Inferior parietal cortex (tissue), 1 donor: ENCODE data around the gene AQP10.
A peak's percentile ranks its signal among the peaks of the same experiment; 100 is the strongest.
"Not testable (repeated sequence)": the region's sequence is repeated elsewhere in the genome, so short reads cannot be mapped to it uniquely, and the experiment has no call there.

Experiments
- DNase-seq: peaks from one replicate; pipeline ENCODE4 v3.0.0-alpha.2; 2016; ENCODE audit errors: extremely low spot score

AQP10 gene

DNA sequence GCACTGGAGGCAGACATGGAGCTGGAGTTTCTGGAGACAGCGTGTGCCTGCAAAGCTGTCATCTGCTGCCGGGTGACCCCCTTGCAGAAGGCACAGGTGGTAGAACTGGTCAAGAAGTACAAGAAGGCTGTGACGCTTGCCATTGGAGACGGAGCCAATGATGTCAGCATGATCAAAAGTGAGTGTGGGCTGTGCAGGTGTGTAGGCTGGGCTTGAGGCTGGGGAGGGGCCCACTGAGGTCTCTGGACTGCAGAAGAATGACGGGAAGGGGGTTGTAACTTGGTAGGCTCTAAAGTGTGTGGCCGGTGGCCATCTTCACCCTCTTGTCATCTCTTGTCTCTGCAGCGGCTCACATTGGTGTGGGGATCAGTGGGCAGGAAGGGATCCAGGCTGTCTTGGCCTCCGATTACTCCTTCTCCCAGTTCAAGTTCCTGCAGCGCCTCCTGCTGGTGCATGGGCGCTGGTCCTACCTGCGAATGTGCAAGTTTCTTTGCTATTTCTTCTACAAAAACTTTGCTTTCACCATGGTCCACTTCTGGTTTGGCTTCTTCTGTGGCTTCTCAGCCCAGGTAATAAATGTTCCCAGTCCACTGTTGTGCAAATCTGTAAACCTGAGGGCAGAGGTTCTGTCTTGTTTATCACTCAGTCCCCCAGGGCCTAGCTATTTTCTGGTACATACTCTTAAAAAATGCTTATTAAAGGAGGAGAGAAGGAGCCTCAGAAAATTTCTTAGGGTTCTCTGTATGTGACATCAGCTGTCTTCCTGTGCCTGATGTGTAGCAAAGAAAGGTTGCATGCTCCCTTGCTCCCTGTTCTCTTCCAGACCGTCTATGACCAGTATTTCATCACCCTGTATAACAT lies 24.3 kb downstream of the AQP10 start:
- peak; percentile 44 for DNase-seq

DNA sequence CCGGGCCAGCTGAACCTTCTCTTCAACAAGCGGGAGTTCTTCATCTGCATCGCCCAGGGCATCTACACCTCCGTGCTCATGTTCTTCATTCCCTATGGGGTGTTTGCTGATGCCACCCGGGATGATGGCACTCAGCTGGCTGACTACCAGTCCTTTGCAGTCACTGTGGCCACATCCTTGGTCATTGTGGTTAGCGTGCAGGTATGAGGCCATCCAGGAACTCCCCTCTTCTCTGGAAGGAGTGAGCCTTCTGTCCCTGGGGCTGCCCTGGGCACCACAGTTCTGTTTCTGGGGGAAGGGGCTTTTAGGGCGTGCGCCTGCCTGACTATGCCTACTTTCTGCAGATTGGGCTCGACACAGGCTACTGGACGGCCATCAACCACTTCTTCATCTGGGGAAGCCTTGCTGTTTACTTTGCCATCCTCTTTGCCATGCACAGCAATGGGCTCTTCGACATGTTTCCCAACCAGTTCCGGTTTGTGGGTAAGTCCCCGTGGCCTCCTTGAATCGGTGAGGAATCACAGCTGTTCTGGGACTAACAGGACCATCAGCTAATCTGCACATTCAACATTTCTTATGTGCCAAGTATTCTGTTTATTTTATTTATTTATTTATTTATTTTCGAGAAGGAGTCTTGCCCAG lies 25.5 kb downstream of the AQP10 start:
- no peak for DNase-seq

DNA sequence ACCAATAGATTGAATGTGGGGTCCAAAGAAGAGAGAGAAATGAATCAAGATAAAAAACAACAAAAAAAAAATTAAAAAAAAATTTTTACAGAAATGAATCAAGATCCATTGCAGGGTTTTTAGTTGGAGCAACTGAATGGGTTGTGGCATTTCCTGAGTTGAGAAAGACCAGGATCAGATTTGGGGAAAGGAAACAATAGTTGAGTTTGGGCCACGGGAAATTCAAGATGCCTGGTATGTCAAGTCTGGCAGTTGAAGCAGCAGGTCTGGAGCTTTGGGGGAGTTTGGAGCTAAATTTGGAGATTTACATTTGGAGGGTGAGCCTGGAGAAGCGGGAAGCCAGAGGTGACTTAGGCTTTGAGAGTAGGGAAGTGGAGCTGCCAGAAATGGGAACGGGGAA lies 27.1 kb downstream of the AQP10 start:
- no peak for DNase-seq

DNA sequence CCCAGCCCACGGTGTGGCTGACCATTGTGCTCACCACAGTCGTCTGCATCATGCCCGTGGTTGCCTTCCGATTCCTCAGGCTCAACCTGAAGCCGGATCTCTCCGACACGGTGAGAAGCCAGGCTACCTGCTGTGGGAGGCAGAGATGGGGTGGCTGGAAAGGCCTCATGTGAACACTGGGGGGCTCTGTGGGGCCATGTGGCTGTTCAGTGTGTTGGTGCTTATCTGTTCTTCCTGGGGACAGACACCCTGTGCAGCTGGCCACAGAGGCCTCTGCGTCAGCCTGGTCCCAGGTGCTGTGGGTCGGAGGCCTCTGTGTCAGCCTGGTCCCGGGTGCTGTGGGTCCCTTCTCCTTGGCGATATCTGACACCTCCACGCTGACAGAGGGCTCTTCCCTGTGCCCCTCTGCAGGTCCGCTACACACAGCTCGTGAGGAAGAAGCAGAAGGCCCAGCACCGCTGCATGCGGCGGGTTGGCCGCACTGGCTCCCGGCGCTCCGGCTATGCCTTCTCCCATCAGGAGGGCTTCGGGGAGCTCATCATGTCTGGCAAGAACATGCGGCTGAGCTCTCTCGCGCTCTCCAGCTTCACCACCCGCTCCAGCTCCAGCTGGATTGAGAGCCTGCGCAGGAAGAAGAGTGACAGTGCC lies 27.7 kb downstream of the AQP10 start:
- no peak for DNase-seq

DNA sequence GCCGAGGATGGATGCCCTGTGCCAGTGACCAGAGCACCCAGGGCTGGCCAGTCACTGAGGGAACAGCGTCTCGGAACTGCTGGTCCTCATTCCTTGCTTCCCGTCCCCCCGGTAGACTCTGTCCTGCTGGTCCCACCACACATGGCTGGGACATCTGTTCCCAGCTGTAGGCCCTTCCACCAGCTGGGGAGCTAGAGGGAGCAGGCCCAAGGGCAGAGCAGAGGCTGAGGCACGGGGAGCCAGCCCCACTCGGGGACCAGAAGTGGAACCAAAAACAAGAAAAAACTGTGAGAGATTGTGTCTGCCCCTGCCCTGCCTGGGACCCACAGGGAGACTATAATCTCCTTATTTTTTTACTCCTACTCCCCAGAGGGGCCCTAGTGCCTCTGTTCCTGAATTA lies 28.2 kb downstream of the AQP10 start:
- no peak for DNase-seq

DNA sequence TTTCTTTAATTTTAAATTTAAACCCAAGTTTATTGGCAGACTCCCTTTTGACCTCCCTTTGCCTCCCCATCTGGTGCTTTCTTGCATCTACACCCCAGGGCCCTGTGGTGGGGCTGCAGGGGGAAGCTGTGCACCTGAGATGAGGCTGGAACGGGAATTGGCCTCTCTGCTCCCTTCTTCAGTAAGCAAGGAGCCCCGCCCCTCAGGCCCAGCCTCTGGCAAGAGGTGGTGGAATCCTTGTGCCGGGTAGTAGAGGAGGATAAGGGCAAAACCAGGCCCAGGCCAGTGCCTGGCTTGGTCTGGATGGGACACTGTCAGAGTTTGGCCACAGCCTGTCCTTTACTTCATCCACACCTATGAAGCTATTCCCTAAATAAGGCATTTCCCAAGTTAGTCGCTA lies 29.5 kb downstream of the AQP10 start:
- DNase-seq, result no peak

DNA sequence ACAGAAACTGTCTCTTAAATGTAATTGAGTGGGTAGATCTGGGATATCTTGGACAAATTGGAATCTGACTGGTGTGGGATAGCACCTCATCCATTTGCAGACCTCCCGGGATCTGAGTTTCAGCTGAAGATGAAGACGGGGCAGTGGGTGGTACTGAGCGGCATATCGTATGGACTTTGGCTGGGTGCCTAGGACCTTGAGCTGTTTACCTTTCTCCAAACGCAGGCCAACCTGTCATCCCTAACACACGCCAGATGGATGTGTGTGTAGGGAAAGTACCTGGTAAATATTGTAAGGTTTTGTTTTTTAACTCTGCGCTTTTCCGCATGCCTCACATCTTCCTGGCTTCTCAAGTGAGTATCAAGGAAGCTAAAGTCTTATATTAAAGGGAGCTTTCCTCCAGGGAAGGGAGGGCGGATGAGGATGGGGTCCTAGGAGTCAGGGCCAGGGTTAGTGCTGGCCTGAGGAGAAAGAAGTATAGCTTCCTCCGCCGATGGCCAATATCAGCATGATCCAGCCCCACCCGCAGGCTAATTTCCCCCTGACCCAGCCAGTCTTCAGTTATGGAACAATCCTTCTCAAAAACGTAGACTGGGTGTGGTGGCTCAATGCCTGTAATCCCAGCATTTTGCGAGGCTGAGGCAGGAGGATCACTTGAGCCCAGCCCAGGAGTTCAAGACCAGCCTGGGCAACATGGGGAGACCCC lies 30.6 kb downstream of the AQP10 start:
- no peak for DNase-seq

DNA sequence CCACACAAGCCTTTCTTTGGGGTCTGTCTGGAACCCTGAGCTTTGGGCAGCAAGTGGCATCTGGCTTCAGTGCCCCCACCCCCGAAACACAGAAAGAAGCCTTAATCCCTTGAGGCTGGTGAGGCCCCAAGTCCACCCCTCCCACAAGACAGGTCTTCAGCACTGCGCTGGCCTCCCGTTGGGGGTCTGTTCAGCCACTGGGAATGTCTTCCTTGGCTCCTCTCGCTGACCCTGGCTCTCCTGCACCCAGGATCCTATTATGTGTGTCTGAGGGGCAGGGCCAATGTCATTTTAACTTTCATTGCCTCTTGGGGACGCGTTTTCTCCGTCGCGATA lies 31.3 kb downstream of the AQP10 start:
- DNase-seq, result no peak

DNA sequence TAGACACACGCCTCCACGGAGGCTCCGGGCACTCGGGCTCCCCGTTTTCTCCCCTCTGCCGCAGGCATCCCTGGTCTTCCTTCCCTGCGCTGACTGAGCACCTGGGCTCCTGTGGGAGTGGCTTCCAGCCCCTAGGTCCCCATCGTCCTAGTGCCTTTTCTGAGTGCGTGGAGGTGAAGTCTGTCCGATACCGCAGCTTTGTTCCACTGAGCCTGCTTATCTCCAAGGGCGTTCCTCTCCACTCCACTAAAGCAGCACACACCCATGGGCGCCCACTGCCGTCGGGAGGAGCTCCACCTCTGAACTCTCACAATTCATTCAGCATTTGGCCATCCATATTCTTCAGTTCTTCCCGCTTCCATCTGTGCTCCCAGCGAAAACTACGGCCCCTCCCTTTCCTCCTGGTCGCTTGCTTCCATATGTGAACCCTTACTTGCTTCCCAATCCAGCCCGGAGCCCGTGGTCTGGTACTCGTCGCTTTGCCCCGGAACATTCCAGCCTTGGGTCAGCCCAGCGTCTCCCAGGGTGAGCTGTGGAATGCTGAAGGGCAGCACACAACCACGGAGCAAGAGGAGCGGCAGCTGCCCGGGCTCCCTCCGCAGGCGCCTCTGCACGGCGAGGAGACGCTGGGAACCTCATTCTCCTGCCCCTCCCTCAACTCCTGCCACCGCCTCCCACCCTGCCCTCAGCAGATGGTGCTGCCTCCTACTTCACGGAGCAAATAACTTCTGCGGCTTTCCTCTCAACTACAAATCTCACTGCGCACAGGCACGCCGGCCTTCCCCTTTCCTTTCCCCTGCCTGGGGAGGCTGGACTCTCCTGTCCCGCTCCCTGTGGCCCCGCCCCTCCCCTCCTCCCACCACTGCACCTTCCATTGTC lies 31.9 kb downstream of the AQP10 start:
- peak; percentile 28 for DNase-seq

DNA sequence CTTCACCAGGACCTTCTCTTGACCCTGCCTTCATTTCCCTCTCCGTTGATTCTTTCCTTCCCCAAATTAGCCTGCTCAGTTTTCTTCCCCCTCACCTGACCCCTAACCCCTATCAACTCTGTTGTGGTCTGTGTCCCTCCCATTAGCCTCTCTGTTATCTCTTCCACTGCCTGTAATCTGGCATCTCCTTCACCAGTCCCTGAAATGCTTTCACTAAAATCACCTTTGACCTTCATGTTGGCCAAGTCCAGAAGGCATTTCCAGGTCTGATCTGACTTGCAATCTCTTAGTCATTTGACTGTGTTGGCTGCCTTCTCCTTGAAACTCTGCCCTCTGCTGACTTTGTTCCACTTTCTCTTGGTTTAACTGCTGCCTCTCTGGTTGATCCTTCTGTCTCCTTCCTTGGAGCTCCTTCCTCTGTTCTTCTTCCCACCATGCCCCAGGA lies 32.6 kb downstream of the AQP10 start:
- no peak for DNase-seq

DNA sequence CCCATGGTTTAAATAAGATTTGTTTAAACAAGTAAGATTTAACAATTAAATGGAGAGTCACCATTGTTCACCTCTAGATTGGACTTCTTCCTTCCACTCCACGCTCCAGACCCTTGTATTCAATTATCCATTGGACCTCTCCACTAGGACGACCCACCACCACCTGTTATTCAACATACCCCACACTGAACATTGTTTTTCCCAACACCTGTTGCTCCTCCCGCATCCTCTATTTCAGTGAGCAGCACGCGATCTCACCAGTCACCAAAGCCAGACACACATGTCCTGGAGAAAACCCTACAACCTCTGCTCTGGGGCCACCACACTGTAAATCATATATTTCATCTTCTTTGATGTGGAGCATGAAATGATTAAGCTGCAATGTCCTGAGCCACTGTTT lies 33.1 kb downstream of the AQP10 start:
- no peak for DNase-seq

DNA sequence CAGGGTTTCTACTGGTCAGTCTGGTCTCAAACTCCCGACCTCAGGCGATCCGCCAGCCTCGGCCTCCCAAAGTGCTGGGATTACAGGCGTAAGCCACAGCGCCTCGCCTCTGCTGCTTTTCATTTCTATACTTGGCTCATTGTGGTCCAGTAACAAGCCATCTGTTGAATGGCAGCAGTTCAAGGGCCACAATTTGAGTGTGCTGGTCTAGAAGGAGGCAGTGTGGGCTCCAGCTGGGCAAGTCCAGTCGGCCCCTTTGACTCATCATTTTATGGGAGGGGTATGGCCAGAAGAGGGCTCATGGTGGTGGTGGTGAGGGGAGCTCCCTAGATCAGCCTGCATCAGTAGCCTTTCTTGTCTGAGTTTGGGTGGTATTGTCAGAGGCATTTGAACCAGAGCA lies 37.6 kb downstream of the AQP10 start:
- DNase-seq, result no peak

DNA sequence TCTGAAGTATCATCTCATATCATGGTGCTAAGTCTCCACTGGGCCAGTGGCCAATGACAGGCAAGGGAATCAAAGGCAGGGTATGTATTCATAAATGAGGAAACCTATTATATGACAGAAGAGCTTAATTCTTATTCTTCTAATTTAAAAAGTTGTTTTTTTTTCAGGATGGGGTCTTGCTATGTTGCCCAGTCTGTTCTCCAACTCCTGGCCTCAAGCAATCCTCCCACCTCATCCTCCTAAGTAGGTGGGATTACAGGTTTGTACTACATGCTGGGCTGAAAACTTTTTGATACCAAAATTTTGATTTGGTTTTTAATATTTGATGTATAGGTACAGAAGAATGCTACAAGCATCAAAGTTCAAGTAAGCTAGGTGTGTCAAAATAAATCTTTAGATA lies 39.4 kb downstream of the AQP10 start:
- DNase-seq, result no peak

DNA sequence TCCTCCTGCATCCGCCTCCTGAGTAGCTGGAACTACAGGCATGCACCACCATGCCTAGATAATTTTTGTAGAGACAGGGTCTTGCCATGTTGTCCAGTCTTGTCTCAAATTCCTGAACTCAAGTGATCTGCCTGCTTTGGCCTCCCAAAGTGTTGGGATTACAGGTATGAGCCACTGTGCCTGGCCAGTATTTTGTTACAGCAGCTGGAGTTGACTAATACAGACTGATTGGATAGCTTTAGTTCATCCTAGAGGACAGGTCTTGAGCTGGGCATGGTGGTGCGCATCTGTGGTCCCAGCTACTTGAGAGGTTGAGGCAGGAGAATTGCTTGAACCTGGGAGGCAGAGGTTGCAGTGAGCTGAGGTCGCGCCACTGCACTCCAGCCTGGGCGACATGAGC lies 40.0 kb downstream of the AQP10 start:
- not testable (repeated sequence) for DNase-seq

DNA sequence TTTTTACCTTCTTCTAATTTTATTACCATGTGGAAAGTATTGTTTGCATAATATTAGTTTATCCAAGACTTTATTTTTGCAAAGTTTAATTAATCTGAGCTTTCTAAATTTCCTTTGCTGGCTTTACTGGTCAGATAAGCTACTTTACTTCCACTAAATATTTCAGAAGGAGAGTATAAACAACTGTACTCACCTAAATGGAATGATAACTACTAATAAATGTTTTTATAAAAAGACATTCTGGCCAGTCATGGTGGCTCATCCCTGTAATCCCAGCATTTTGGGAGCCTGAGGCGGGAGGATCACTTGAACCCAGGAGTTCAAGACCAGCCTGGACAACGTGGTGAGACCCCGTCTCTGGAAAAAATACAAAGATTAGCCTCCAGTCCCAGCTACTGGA lies 40.5 kb downstream of the AQP10 start:
- DNase-seq, result no peak

DNA sequence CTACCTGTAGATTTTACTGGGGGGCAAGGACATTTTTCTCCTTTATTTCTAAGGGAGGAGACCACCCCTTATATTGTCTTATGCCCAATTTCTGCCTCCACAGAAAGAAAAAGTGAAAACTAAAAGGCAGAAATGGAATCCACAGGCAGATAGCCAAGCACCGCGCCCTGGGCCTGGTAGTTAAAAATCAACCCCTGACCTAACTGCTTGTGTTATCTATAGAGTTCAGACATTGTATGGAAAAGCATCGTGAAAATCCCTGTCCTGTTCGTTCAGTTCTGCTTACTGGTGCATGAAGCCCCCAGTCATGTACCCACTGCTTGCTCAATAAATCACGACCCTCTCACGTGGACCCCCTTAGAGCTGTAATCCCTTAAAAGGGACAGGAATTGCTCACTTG lies 50.5 kb downstream of the AQP10 start:
- DNase-seq, result no peak

DNA sequence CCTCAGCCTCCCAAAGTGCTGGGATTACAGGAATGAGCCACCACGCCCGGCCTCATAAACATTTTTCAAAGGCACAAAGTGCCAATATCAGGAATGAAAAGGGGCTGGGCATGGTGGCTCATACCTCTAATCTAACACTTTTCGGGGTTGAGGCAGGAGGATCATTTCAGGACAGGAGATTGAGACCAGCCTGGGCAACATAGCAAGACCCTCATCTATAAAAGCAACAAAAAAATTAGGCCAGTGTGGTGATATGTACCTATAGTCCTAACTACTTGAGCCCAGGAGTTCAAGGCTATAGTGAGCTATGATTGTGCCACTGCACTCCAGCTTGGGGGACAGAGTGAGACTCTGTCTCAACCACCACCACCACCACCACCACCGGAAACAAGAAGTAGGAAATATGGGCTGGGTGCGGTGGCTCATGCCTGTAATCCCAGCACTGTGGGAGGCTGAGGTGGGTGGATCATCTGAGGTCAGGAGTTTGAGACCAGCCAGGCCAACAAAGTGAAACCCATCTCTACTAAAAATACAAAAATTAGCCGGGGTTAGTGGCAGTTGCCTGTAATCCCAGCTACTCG lies 53.0 kb downstream of the AQP10 start:
- not testable (repeated sequence) for DNase-seq
